ENCODE measurements around the gene ADAM23.

Gene ADAM23

DNA sequence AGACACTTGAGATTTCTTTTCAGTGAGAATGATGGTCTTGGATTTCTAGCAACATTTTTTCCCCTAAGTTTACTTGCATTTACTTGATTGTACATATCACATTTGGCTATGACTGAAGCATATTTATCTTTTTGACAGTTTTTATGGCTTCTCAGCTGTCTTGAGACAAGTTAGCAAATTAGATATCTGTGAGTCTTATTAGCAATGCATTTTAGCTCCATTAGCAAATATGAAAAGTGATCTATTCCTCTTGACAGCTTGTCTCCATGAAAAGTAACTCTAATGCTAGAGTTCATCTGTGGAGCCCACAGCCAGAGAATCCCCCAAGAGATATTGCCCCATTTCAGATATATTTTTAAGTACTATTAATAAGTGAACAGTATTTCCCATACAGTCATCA is 126.9 kb downstream of the ADAM23 start:
- DNase-seq = no peak

DNA sequence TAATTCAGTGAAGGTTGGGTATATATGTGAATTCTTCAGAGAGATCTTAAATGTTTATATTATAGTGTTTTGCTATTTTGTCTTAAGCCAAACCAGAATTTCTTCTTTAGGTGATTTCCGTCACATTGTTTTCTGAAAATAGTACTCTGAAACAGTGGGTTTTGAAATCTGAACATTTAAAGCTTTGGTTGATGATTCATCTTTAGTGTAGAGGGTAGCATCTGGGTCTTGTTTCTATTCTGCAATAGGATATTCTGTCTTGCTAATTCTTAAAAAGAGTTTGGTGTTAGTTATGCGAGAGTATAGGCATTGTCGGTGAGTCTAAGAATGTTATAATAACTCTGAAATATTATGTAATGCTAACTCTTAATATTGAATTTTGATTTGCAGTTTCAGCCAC is 129.4 kb downstream of the ADAM23 start:
- DNase-seq = no peak

DNA sequence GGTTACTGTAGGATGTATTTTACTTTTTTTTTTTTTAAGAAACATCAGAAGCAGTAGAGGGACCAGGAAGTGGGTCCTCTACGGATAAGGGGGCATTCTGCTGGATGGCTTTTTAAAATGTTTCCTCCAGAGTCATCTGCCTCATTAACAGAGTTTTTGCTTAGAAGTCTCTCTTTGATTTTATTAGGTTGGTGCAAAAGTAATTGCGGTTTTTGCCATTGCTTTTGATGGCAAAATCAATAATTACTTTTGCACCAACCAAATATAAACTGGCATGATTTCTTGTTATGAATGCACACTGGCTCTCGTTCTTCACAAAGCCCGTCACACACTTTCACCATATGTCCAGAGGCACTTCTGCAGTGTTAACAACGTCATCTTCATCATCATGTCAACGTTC is 130.5 kb downstream of the ADAM23 start:
- DNase-seq = no peak

DNA sequence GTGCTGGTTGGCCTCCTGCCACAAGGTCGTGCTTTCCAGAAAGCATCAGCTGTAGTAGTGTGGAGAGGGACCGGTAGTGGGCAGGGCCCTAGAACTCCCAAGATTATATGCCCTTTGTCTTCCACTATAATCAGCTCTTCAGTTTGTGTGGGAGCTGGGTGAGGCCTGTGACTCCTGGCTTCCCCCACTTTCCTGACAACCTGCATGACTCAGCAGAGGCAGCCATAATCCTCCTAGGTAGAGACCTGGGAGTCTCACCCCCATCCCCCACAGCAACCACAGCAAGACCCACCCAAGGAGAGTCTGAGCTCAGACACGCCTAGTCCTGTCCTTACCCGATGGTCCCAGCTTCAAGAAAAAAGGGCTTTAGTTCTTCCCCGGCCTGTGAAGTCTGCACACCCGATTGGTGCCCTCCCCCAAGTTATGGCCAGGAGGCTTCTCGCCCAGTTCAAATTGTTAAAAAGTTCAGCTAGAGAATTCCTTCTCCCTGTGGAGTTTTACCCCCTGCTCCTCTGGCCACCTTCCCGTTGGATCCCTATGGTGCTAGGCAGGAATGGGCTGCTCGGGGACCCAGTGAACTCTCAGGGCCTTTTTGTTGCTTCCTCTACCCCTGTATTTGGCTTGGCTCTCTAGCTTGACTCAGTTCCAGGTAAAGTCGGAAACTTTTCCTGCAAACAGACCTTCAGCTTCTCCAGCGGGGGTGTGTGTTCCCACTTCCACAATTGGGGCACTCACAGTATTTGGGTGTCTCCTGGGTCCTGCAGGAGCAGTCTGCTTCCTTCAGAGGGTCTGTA is 141.2 kb downstream of the ADAM23 start:
- no peak for DNase-seq

DNA sequence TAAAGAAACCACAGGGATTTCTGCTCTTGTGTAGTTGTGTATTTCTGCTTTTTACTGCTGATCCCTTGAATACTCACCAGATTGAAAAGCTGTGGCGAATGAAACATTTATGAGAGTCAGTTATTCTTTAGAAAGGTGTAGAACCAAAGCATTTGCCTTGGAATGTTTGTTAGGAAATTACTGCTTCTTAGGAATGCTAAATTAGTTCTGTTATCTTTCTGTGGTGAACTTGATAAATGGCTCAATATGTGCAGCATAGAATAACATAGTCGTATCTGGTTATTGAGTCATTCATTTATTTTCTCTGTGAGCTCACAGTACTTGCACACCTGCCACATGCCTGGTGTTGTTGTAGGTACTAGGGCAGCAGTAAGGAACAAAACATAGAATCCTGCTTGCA is 142.0 kb downstream of the ADAM23 start:
- no peak for DNase-seq

DNA sequence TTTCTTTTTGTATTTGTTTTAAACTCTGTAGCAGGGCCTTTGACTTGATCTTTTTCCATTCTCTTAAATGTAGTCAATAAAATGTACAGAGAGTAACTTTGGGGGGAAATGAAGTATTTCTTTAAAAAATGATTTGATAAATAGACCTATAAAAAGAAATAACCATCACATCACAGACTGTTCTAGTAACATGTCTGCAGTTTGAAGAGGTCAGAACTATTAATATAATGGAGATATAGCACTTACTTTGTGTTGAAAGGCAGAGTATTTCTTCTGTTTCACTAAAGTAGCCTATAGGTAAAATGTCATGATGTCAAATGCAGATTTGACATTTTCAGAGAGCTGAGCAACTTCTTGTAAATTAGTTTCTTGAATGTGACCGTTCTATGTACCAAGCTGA is 143.3 kb downstream of the ADAM23 start:
- DNase-seq = no peak

DNA sequence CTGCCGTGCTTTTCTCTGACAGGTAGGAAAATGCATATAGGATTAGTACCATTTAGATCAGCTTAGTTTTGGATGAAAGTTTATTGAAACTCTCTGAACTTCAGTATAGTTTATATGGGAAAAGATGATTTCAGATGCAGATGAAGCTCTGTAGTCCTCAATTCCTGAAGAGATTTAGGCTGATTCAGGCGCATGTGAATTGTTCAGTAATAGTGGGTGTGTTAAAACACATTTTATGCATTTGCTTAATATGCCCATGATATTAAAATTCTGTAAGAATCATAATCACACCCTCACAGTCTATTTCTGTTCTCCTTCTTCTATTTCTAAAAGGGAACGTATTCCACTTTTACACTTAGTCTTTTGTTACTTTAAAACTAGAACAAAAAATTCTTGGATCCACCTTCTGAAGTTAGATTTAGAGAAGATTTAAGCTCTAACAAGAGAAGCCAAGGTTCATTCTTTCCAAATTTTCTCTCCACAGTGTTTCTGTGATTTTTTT is 154.4 kb downstream of the ADAM23 start:
- DNase-seq = no peak

DNA sequence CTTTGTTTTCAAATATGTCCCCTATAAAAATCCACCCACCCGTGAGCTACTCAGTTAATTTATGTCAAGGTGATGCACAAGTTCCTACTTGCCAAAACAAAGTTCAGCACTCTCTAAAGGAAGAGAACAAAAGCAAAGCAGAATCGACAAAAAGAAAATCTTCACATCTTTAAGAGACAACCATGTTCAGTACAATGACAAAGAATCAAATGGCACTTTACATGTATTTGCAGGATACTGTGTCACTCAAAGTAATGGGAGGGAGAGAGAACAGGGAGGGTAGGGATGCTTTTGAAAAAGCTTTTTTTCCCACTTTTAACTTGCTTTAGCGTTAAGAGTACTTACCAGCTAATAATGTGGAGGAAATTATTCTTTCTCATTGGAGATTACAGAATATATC is 159.9 kb downstream of the ADAM23 start:
- no peak for DNase-seq

DNA sequence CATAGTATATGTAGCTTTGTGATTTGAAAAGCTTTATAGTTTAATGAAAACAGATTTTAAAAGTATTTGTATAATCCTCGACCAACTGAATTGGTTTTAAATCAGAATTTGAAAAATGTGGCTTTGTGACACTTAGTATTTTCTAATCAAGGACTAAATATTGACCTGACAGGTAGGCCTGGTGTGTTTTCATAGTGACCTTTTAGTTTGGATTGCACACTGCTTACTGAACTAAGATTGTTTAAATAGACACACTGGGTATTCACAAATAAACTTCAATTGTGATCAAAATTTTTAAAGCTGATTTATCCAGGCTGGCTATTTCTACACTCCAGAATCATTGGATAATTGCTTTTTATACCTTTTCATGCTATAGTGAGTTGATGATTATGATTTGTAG is 167.1 kb downstream of the ADAM23 start:
- DNase-seq = no peak

DNA sequence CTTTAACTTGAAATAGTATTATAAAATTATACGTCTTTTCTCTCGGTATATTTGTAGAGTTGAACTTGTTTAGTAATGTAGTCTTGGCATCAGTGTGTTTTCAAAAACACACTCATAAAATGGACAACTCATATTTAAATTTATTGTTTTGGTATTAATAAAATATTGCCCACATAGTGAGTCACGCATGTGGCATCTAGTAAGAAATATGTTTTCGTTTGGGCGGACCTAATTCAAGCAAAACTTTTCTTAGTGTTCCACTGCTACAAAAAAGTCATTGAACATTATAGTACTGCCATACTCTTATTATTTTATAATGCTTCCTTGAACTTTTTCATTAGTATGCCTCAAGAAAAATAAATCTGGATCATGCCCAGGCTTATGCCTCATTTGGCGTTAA is 167.9 kb downstream of the ADAM23 start:
- no peak for DNase-seq

DNA sequence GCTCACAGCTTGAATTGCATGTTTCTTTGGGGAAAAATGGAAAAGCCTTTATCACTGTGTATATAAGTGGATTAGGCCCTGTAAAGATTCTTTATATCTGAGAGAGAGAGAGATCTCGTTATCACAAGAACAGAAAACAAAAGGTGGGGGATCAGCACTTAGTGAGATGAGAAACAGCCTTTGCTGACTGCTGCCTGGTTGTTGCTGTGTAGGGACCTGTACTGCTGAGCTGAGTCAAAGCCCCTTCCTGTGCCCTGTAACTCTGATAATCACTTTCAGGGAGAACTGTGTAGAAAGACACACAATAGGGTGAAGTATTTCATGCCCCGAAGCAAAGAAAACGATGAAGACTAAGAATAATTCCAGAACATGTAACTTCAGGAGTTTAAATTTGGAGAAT is 168.4 kb downstream of the ADAM23 start:
- no peak for DNase-seq

DNA sequence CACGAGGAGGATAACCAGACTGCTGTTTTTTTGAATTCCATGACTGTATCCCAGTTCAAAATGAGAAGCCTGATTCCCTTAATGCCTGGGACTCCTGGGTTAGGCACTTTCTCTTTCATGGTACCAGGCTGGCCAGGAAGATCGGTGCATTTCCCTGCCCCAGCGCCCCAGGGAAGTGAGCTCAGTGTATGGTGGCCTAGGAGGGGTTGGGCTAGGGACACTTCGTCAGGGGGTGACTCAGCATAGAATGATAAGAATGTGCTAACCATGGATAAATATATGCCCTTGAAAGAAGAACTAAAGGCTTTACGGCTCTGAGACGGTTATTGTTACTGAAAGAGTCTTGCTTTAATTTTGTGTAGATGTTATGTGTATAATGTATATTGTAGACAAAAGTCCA is 171.5 kb downstream of the ADAM23 start:
- DNase-seq = no peak

DNA sequence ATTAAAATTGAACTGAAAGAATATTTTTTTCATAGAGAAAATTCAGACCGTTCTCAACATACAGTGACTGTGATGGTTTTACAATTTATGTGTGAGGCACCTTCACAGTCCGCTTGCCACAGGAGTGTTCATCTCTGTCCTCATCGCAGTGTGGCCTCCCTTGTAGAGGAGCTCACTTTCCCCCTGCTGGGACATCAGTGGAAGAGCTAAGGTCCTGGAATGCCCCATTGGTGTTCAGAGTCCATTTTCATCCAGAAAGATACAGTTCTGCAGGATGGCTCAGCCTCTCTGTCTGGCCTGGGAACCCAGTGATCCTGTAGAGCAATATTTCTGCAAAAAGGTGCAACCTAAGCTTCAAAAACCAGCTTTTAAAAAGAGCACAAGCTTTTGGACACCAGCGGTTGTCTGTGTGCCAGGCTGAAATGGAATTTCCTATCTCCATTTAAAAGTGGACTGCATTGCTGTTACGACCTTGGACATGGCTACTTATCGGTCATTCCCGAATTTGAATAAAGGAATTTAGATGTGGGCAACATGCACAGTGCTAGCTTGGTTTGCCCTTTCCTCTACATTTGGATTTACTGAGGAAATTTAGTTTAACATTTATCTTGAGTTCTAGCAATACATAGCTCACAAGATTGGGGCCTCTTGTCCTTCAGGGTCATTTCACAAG is 172.2 kb downstream of the ADAM23 start:
- DNase-seq = no peak

DNA sequence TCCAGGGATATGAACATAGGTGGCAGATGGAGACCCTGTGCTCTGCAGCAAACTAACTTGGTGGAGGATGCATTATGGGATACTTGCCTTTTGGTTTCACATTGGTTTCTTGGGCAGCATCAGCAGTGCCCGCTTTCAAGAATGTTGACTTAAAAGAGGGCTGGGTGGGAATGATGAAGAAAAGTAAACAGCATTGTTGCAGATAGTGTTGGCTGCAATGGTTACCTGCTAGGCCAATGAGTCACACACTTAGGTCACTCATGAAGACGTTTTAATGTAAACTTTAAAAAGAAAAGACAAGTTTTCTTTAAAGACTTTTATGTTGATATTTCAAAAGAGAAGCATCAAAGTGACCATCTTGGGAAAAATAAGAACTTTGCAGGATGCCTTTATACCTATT is 172.8 kb downstream of the ADAM23 start:
- DNase-seq = no peak

DNA sequence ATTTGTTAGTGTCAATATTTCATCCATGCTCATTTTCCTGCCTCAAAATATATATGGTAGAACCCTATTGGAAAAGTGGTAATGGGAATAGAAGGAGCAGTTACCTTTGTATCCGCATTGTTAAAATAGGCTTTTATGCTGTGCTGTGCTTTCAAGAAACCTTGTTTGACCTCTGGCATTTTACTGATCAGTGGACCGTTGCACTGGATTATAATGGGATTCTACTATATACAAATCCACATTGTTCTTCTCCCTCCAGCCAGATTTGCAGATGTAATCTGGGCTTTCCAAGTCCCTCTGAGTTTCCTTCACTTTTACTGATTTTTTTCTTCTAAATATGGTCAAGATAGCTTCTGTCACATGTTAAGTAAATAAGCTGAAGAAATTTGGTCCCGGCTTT is 175.7 kb downstream of the ADAM23 start:
- DNase-seq = no peak

DNA sequence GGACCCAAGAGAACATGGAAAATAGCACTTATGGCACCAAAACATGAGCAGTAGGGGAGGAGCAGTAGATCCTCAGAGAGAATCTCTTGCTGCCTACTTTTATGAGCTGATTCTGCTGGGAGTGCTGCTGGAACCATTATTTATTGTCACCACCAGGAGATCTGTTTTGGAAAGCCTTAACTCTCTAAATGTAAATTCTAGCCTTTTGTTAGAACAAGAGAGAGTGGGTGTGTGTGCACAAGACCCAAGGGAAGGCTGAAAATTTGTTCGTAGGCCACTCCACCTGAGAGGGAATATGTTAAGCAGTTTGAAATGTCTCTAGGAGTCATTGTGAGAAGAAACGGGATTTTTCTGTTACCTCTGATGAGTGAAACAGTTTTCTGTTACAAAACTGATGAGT is 182.8 kb downstream of the ADAM23 start:
- no peak for DNase-seq

DNA sequence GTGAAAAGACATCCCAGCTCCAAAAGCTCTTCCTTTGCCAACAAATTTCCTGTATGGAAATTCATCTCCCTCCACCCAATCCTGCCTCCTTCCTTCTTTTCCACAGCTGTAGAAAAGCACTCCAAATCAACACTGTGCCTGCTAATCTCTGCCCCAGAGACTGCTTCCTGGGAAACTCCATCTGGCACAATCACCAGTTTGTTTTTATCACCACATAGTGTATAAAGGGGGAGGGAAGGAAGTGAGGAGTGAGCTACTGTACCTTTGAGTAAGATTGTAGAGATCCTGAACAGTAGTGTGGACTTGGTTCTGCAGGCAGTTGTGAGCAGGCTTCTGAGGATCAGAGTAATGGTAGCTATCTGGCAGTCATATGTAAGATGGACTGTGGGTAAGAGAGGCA is 184.3 kb downstream of the ADAM23 start:
- no peak for DNase-seq

DNA sequence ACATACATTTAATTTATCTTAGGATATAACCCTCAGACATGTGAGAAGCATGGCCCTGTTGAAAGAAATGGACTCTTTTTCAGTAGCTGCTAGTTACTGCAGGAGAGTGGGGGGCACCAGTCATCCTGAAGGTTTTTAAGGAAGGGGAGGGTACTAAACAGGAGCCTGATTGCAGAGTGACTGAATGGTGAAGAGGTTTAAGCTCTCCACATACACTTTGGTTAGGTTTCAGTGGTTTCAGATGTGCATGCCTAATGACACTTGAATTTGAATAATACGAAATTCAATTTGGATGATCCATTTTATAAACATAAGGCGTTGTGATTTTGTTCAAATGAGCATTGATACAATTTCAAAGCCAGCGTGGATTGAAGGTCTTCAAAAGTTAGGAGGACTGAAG is 188.0 kb downstream of the ADAM23 start:
- DNase-seq = no peak

DNA sequence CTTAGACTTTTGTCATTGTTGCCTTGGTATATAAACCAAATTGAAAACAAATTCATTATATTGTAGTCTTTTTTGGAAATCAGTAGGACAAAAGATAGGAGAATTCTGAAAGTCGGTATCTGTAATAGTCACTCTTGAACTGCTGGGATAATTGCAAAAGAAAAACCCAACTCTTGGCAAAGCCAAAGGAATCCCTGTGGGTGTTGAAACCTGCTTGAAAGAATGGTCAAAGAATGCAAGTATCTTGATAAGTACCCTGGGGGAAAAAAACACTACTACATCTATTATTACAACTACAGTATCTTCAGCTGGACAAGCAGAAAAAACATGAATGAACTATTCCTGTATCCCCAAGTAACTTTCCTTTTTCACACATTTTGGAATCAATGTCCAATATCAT is 191.7 kb downstream of the ADAM23 start:
- DNase-seq = no peak

DNA sequence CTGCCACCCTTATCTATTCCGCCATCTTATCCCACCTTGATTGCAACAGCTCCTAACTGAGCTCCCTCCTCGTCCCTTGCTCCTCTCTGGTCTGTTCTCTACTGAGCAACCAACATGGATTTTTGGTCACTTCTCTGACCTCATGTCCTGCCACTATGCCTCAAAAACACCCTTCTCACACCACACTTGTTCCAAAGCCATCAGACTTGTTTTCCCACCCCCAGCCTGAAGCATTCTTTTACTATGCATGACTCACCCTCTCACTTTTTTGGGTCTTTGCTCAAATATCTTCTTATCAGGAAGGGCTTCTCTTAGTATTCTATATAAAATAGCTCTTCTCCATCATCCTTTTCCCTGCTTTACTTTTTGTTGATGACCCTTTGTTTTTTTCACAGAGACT is 196.3 kb downstream of the ADAM23 start:
- no peak for DNase-seq

DNA sequence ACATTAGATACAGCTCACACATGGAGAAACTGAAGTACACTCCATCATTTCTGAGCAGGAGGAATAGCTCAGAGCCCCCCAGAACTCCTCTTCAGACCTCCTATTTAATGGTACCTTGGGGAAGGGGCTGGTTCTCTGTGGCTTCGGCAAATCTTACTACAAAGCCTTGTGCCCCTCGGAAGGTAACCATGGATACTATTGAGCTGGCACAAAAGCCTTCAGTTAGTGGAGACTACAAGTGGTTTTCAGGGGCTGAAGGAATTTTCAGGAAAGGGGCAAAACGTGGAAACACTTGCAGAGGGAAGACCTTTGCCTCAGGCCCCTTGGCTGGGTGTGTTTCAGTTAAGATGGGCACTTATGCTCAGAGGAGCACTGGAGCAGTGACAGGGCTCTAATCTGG is 197.9 kb downstream of the ADAM23 start:
- DNase-seq = no peak

DNA sequence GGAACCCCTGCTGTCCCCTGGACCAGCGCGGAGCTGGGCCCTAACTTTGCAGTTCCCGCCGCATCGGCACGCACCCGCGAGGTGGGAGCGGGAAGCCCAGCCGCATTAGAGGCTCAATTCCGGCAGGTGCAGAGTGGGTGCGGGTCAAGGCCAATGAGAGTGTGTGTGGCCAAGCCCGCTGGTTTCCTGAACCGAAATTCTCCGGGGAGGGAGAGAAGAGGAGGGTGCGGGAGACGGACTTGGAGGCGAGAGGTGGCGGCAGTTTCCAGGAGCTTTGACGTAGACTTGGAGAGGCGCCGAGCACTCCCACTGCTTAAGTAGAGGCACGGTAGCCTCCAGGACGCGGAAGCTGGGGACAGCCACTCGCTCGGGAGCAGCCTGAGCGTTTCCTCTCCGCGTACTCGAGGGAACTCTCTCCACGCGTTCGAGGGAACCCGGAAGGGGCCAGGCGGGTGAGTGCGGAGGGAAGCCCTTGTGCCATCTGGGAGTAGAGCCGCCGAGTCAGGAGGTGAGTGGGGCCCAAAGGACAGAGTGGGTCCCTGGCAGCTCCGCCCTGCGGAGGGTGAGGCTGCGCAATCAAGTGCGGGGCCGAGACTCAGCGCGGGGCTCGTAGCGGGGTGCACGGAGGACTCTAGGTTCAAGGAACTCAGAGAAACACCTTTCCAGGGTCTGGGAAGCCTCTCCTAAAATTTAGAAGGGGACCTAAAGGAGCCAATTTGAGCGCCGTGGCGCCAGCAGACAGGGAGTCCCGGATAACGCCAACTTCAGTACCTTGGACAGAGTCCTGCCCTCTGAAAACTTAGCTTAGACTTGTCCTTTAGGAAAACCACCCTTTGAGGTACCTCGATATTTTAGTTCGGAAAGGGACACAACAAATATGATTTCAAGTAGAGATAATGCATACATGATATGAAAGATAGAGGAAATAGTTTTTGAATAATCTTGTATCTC is 199.0 kb downstream of the ADAM23 start, which contains the start of gene FAM237A:
Gene FAM237A (plus strand): TSS at position 413 of the 951 bp plus-strand sequence. CDS start 1,750 bp downstream, outside the sequence.
- peak; percentile 42 for DNase-seq

DNA sequence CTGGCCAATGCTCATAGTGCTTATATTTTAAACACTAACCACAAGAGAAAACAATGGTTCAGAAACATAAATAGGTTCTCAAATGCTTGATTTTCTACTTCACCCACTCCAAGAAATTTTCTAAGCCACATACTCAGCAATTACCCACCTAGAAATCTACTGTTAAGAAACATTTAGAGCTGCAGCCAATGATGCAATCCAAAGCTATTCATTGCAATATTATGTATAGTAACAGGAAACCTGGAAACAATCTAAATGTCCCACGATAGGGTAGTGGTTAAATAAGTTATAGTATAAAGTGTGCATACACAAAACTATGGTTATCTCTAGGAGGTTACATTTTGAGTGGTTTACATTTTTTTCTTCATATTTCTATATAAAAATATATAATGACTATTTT is 204.7 kb downstream of the ADAM23 start:
- DNase-seq = no peak
